Ureter (tissue), 1 donor: ENCODE results near the gene RBFA. TPM values are rescaled to one million over a fixed set of nuclear protein-coding genes. Genes with fewer than 3 reads are reported as not detected.

ENCODE experiments used
- DNase-seq: peaks from one replicate; pipeline ENCODE4 v3.0.0-alpha.2; 2020; ENCODE audit warnings: low spot score
- total RNA-seq: library from RNA; stranded (reverse); gene quantifications from one replicate; pipeline ENCODE4 v1.2.4, GENCODE V29; 2023
- donor health status: DM: yes; HTN: yes; CAD: no.

RBFA gene
- total RNA-seq, 1 donor from 2014 or later: 35.7 TPM

DNA sequence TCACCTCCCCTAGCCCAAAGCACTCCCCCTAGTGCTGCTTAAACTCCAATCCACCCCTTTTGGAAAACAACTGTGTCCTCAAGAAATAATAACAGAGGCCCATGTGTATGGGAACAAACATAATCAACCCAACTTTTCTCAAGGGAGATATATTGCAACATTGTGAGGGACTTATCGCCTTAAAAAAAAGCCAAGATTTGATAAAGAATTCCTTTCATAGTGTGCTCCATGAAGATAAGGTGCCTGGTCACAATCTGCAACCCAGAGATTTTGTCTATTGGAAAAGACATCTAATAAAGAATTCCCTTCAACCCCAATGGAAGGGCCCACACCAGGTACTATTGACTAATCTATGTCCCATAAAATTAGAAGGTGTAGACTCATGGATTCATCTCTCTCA lies 4.5 kb upstream of the RBFA start:
- DNase-seq: no peak

DNA sequence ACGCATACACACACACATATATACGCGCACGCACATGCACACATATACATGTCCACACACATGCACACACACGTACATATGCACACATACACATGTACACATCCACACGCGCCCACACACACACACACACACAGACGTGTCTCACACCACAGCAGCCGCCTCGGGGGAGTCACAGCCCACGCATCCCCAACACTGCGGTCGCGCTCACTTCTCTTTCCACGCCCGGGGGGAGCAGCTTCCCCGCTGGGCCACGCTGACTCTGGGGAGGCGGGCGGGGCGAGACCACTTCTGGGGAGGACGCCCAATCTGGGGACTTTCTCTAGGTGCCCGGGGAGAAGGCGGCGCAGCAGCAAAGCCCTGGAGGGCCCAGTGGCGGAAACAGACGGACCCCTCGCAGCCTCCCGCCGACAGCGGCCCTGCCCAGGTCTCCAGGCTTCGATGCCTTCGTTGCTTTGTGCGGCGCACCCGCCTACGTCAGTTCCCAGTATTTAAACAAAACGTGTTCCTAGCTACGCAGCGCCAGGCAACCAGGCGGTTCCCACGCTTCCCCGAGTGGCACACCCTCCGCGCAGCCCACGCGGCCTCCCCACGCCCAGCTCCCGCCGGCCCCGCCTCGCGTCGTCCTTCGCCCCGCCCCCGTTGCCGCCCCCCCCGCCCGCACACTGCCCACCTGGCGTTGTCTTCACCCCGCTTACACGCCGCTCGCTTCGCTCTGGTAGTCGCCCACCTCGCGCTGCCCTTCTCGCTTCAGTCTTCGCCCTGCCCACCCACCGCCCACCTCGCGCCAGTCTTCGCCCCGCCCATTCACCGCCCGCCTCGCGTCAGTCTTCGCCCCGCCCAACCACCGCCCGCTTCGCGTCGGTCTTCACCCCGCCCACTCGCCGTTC lies 810 bp upstream of the RBFA start:
- no peak for DNase-seq

DNA sequence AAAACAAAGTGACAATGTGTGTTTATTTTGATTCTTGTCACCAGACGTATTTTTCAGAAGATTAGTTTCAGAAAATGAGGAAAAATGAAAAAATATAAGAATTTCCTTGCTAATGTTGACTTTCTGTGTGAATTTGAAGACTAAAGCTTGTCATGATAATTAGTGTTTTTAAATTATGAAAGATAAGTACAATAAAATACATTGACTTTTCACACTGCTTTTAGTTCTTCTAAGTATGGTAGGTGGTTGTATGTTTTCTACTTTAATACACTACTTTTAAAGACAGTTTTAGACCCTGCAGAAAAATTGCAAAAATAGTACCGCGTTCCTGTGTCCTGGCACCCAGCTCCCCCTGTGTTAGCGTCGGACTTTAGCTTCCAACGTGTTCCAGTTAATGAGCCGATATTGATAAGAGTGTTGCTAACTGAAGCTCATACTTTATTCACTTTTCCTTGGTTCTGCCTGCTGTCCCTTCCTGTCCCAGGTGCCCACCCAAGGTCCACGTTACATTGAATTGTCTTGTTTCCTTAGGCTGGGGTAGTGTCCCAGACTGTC lies 695 bp downstream of the RBFA start:
- no peak for DNase-seq

DNA sequence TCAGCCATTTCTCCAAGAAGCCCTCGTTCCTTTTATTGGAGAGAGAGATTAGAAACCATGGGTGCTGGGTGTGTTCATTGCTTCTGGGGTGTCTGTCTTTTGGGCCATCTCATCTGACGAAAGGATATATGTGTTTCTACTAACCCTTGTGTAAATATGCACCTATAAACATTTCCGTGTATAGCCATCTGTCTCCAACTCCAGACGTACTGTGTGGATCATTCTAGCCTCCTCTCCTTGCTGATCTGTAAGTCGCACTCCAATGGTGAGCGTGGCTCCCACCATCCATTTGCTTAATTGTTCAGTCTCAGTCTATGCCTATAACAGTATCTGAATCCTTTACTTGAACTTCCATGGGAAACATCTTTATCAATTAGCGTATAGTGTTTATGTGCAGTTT lies 1.8 kb downstream of the RBFA start:
- DNase-seq: no peak

DNA sequence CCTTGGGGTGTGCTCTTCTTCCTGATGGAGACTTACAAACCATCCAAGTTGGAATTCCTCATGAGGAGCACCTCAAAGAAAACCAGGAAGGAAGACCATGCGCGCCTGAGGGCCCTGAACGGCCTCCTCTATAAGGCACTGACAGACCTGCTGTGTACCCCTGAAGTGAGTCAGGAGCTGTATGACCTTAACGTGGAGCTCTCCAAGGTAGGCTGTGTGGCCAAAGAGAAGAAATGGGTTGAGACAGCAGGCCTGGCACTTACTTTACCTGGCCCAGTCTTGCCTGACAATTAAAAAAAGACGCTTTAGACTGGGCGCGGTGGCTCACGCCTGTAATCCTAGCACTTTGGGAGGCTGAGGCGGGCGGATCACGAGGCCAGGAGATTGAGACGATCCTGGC lies 3.1 kb downstream of the RBFA start:
- DNase-seq: no peak

GRCh38 chr18:80037869-80038630 lies 3.8 kb downstream of the RBFA start:
- DNase-seq: no peak

DNA sequence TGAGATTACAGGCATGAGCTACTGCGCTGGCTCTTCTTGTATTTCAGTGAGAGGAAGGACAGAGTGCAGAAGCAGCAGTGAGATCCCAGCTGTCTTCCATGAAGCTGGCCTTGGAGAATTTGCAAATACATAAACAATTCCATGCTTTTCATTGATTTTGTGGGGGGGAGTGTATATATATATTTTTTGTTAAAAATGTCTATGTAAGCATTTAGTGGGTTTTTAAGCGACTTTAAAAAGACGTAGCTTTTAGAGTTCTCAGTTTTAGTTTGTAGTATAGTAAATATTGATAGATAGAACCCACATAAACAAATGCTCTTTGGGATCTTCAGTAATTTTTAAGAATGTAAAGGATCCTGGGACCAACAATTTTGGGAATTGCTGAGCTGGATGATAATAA lies 6.3 kb downstream of the RBFA start:
- DNase-seq: no peak

DNA sequence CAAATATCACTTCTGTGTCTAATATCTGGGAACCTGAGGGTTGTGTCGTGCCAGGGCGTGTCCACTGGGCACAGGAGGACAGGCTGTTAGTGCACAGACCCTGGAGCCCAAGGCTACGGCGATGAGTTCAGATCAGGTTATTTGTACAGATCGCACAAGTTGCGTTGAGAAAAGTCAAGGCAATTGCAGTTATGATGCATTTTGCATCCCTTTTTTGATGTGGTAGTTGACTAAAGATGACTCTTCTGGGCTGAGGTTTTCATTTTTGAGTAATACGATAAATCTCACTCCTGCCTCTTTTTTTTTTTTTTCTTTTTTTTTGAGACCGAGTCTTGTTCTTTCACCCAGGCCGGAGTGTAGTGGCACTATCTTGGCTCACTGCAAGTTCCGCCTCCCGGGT lies 7.2 kb downstream of the RBFA start:
- DNase-seq: no peak

- no peak for DNase-seq
These were observed 8.6 kb downstream of the RBFA start for GRCh38 chr18:80042785-80043184.

DNA sequence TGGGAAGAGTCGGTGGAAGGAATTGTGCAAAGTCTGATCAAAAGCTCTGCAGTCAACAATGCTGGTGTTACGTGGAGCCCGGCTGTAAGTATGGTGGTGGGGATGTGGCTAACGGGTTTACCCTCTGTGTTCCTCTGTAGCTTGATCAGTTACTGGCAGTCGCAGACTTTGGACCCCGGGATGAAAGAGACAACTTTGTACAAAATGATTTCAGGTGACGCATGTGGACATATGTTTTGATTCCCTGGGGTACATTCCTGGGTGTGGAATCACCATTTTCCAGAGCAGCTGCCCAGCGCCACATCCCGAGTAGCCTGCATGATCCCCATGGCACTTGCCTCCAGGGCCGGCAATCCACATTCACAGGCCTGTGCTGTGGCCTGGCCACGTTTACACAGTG lies 9.8 kb downstream of the RBFA start:
- DNase-seq: no peak

GRCh38 chr18:80046011-80046410 lies 11.8 kb downstream of the RBFA start:
- no peak for DNase-seq

DNA sequence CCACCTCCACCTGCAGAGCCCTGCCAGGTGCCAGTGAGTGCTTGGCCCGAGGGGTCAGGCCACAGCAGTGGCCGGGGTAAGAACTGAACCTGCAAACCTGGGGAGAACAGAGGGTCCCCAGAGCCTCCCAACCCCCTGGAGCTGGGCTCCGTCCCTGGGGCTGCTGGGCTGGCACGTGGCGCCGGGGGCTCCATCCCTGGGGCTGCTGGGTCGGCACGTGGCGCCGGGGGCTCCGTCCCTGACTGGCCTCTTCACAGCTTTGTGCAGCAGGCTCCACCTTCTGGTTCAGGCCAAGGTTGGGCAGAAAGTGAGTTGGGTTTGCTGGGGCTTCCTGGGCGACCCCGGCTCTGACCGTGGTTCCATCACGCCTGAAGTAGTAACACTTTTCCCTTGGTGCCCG lies 12.2 kb downstream of the RBFA start:
- DNase-seq: no peak

- DNase-seq: no peak
These were observed 12.8 kb downstream of the RBFA start for GRCh38 chr18:80046961-80047541.

- no peak for DNase-seq
These were observed 16.6 kb downstream of the RBFA start for GRCh38 chr18:80050797-80051196.

GRCh38 chr18:80056095-80056494 lies 21.9 kb downstream of the RBFA start:
- DNase-seq: no peak

DNA sequence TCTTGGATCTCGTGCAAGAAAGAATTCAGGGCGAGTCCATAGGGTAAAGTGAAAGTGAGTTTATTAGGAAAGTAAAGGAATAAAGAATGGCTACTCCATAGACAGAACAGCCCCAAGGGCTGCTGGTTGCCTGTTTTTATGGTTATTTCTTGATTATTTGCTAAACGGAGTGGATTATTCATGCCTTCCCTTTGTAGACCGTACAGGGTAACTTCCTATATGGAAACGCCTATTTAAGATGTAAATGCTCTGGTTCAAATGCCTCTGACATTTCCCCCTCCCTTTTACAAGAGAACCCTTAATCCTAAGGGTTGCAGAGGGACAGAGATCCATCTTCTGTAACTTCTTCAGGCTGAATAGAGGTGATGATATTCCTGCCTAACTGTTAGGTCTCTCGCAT lies 25.7 kb downstream of the RBFA start:
- DNase-seq: no peak

DNA sequence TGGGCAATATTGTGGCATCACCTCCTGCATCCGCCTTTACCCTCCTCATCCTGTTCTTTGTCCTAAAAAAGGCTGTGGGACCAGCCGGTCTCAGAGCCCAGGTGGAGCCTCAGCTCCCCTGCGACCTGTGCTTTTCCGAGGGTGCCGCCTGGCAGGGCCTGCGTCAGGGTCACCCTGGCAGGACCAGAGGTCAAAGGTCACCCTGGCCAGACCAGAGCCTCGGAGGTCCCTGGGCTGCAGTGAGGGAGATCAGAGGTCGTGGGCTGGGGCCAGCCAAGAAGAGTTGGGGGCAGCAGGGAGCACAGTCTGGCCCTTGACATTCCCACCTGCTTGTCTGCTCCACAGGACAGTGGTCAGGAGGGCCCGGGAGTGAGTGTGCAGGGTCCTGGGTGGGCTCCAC lies 31.5 kb downstream of the RBFA start:
- no peak for DNase-seq

DNA sequence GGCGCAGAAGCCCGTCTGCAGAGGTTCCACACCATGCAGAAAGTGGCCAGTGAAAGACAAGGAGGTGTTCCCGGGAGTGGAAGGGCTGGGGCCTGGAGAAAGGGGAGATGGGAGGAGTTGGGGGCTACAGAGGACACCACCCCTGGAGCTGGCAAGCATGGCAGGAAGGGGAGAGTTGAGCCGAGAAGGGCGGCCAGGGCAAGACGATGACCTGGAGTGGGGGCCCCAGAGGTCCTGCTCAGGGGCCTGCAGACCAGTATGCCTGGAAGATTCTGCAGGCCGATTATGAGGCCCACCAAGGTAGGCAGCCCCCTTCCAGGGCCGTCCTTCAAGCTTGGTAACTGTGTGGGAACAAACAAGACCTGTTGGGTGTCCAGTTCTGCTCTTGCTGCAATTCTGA lies 33.1 kb downstream of the RBFA start:
- DNase-seq: no peak

DNA sequence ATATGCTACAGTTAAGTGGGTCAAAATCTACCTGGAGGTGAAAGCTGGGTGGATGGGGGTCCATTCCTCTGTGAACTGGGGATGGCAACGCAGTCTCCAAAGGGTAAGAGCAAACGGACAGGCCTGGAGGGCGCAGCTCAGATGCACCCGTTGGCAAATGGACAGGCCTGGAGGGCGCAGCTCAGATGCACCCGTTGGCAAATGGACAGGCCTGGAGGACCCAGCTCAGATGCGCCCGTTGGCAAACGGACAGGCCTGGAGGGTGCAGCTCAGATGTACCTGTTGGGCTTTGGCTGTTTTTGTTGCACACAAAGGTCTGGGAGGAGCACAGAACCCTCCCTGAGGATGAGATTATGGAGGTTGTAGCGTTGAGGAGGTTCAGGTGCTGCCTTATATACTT lies 33.7 kb downstream of the RBFA start:
- DNase-seq: no peak

DNA sequence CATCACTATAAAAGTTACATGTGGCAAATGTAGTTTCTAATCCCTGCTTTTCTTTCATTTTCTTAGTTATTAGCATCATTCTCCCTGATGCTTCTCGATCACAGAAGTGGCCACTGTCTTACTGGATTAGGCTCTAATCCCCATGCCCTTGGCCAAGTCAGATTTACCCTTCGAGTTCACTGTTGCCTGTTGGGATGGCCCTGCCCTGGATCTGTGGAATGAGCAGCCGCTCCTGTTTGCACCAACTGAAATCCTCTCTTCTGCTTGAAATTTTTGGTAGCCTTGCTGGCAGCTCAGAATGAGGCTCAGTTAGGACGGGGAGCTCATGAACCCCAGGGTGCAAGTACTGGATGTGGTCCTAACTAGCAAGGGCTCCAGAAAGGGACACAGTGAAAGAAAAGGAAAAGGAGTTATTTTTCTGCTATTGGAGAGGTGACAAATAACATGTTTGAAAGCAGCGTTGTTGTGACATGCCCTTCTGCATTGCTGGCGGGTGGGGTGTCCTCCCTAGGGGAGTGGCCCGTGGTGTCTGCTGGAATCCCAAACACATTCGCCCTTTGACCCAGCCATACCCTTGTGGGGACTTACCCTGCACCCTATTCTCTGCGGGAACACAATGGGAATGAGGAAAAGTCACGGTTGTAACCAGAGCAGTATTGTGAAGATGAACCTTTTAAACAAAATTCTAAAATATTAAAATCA lies 34.5 kb downstream of the RBFA start:
- no peak for DNase-seq

DNA sequence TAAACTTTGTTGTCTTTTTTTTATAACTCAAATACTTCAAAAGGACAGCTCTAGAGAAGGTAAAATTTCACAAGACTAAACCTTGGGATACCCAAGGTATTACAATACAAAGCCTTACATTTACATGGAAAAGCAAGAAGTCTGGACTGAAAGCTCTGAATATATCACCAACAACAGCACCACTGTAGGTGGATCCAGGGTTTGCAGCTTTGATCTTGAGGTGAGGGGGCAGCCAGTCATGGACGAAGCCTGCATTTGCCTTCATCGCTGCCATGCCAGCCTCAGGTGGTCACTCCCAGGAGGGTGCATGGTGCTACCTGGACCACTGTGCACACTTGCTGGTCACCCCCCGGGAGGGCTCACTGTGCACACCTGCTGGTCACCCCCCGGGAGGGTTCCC lies 36.6 kb downstream of the RBFA start:
- DNase-seq: no peak

GRCh38 chr18:80074183-80074582 lies 39.9 kb downstream of the RBFA start:
- DNase-seq: no peak
